KBM-7 (cell line): Measurements from ENCODE around the gene CYLD.

Source experiments
- DNase-seq: peaks from one replicate; pipeline ENCODE4 v3.0.0-alpha.2; 2015
- in situ Hi-C: fragments of 300-500 bp; cut with MboI; formaldehyde crosslinking; loops from 2 replicates; pipeline ENCODE4 v1.14.3; 2020; ENCODE audit warnings: low sequenced_read_pairs, low pct_unique_long_range_greater_than_20kb, mixed read lengths

CYLD gene

DNA sequence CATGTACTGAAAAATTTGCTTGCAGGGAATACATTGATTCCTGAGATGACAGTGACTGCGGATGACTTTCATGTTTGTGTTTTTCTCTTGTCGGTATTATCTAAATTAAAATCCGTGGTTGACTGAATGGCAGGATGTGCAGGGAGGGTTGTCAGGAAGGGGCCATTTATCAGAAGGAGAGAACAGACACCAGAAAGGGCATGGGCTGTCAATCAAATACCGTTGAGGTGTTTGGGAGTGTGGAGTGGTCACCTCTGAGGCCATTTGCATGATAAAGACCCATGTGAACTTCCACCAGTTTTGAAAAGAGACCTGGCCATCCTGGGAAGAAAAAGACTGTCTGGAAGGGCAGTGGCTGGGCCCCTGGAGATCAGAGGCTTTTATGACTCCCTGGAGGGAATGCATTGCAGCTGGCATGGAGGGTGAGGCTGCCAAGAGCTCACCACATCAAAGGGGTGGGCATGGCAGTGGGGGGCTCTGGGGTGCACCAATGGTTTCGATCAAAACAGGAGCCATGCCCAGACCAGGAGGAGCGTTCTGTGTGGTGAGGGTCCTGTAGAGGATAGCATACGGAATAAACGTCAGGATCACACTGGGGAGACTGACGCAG, 67.1 kb downstream of the CYLD start:
- in situ Hi-C loops = loop anchor here (25.0 kb wide), 1 partner anchor 422 kb away; no protein-coding TSS in a partner anchor

GRCh38 chr16:50809561-50809960, 67.7 kb downstream of the CYLD start:
- in situ Hi-C loops = loop anchor here (25.0 kb wide), 1 partner anchor 422 kb away; no protein-coding TSS in a partner anchor
- no peak for DNase-seq

More for the DNA sequence above, 67.1 kb downstream of the CYLD start:
- no peak for DNase-seq

DNA sequence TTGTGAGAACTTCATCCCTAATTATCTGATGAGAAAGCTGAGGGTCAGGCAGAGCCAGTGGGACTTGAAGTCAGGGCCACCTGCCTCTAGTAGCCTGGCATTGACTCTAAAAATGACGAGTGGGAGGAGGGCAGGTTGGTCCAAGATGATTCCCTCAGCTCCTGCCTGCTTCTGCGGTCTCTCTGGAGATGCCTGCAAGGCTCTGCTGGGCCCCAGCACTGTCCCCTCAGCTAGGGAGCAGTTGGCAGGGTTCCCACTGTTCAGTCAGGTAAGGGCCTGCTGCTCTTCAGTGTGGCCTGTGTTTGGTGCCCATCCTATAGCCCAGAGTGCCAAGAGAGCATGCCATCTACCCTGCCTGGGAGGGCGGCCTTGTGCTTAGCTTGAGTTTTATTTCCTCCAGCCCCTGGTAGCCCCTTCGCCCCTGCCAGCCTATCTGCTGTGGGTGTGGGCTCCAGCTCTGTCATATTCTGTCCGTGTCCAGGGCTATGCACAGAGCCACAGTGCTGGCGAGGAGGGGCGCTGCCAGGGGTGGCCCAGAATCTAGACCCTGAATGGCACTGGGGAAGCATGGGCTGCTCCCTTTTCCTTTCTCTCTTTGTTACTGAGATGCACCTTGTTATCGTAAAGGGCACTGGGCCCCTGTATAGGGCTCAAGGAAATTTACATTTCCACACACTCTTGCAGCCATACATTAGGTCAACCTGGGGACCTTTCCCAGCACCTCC, 68.5 kb downstream of the CYLD start:
- in situ Hi-C loops = loop anchor here (25.0 kb wide), 1 partner anchor 423 kb away; no protein-coding TSS in a partner anchor
- no peak for DNase-seq

GRCh38 chr16:50812046-50812445, 70.2 kb downstream of the CYLD start:
- in situ Hi-C loops = loop anchor here (25.0 kb wide), 1 partner anchor 425 kb away; no protein-coding TSS in a partner anchor
- no peak for DNase-seq

GRCh38 chr16:50812876-50813466, 71.1 kb downstream of the CYLD start:
- in situ Hi-C loops = loop anchor here (25.0 kb wide), 1 partner anchor 426 kb away; no protein-coding TSS in a partner anchor
- no peak for DNase-seq

DNA sequence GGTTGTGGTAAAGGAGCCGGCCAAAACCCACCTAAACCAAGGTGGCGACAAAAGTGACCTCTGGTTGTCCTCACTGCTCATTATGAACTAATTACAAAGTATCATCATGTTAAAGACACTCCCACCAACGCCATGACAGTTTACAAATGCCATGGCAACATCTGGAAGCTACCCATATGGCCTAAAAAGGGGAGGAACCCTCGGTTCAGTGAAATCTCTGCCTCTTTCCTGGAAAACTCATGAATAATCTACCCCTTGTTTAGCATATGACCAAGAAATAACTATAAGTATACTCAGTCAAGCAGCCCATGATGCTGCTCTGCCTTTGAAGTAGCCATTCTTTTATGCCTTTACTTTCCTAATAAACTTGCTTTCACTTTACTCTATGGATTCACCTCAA, 72.2 kb downstream of the CYLD start:
- no peak for DNase-seq

GRCh38 chr16:50814541-50814940, 72.7 kb downstream of the CYLD start:
- in situ Hi-C loops = loop anchor here (25.0 kb wide), 1 partner anchor 427 kb away; no protein-coding TSS in a partner anchor
- DNase-seq = no peak

More for the DNA sequence above, 72.2 kb downstream of the CYLD start:
- in situ Hi-C loops = loop anchor here (25.0 kb wide), 1 partner anchor 427 kb away; no protein-coding TSS in a partner anchor

GRCh38 chr16:50815382-50815781, 73.5 kb downstream of the CYLD start:
- in situ Hi-C loops = loop anchor here (25.0 kb wide), 1 partner anchor 428 kb away; no protein-coding TSS in a partner anchor

DNA sequence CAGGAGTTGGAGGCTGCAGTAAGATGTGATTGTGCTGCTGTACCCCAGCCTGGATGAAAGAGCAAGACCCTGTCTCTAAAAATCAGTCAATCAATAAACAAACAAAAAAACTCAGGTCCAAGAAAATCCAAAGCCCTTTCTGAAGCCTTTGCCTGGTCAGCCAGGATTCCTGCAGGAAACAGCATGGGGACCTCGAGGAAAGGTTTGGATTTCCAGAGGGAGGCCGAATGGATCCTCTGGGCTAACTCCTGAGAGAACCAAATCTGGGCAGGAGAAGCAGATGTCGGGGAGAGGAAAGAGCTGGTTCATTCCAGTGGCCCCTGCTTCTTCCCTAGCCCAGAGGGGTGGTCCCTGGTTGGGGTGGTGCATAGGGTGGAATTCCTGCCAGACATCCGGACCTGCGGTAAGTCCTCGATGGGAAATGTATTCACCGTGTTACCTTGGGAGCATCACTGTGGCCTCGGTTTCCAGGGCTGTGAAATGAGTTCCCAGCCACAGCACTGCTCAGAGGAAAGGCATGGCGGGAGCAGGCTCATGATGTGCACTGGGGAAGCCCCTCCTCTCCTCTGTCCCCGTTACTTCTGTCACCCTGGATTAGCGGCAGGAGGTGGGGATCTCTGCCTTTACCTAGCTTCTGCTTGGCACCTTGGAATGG, 75.1 kb downstream of the CYLD start:
- in situ Hi-C loops = loop anchor here (25.0 kb wide), 1 partner anchor 430 kb away; no protein-coding TSS in a partner anchor
- DNase-seq = no peak

More at GRCh38 chr16:50815382-50815781, 73.5 kb downstream of the CYLD start:
- DNase-seq = no peak

- in situ Hi-C loops = loop anchor here (25.0 kb wide), 1 partner anchor 431 kb away; no protein-coding TSS in a partner anchor
- no peak for DNase-seq
These were observed 76.5 kb downstream of the CYLD start for GRCh38 chr16:50818380-50818779.

DNA sequence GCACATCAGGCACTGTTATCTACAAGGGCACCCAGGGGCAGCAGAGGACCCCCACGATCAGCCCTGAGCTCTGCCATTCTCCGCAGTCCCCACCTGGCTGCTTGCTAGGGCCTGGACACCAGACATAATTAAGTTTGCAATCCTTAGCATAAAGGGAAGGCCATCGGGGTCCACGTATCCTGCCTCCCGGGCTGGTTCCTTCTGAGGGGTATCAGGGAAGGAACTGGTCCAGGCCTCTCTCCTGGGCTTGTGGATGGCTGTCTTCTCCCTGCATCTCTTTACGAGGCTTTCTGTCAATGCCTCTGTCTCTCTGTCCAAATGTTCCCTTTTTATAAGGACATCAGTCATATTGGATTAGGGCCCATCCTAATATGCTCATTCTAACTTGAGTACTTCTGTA, 77.8 kb downstream of the CYLD start:
- in situ Hi-C loops = loop anchor here (25.0 kb wide), 1 partner anchor 432 kb away; no protein-coding TSS in a partner anchor
- DNase-seq = no peak

DNA sequence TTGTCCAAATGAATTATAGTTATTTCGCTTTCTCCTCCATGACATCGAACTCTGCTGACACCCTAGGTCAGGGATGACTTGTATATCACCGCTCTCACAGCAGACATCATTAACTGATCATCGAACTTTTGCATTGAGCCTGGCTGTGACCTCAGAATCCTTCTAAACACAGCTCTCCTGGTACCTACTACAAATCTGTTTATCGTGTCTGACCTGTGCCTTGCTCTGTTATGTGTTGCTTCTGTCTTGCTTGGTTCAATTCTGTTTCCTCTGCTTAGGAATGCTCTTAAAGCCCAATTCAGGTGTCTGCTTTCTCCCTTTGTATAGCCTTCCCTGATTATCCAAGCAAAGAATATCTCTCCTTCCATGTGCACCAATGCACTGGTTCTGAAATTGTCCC, 78.3 kb downstream of the CYLD start:
- DNase-seq = no peak
- in situ Hi-C loops = loop anchor here (25.0 kb wide), 1 partner anchor 433 kb away; no protein-coding TSS in a partner anchor

DNA sequence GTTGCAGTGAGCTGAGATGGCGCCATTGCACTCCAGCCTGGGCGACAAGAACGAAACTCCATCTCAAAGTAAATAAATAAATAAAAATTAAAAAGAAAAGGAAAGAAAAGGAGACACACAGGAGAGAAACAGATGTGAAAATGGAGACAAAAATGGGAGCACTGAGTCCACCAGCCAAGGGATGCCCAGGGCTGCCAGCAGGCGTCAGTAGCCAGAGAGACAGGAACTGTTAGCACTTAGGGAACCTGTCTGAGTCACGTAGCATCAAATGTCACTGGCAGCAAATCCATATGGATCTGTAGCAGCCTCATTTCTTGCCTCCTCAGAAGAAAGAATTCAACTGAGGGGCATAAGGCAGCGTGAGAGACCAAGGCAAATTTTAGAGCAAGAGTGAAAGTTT, 79.7 kb downstream of the CYLD start:
- in situ Hi-C loops = loop anchor here (25.0 kb wide), 1 partner anchor 434 kb away; no protein-coding TSS in a partner anchor
- DNase-seq = no peak

DNA sequence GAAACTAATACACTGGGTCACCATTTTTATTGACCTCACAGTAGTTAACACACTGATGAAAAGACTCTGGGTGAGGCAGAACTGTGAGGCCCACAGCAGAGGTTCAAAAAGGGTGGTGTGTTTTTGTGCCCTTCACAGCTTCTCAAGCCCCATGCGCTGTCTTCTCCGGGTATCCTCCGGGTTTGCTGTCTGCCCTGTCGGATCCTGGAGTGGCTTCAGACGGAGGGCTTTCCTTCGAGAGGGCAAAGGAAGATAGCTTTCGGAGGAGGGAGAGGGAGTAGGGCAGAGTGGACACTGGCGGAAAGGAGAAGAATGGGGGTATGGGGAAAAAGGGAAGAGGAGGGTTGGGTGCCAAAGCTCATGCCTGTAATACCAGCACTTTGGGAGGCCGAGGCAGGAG, 80.8 kb downstream of the CYLD start:
- in situ Hi-C loops = loop anchor here (25.0 kb wide), 1 partner anchor 435 kb away; no protein-coding TSS in a partner anchor

DNA sequence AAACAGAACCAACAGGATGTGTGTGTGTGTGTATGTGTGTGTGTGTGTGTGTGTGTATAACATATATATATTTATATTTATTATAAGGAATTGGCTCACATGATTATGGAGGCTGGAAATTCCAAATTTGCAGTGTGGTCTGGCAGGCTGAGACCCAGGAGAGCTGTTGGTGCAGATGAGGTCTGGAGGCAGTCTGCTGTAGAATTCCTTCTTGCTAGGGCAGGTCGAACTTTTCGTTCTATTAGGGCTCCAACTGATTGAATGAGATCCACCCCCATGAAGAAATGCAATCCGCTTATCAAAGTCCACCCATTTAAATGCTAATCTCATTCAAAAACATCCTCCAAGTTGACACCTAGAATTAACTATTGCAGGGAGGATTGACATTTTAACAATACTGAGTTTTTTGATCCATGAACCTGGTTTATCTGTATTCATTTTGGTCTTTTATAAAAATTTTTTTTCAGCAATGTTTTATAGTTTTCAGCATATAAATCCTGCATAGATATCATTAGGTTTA, 85.0 kb downstream of the CYLD start:
- in situ Hi-C loops = no loop called here
- no peak for DNase-seq

More for the DNA sequence above, 80.8 kb downstream of the CYLD start:
- DNase-seq = no peak

GRCh38 chr16:50828164-50828702, 86.3 kb downstream of the CYLD start:
- in situ Hi-C loops = no loop called here
- DNase-seq = no peak

GRCh38 chr16:50830698-50831097, 88.8 kb downstream of the CYLD start:
- in situ Hi-C loops = no loop called here
- DNase-seq = no peak

- DNase-seq = no peak
- in situ Hi-C loops = no loop called here
These were observed 89.9 kb downstream of the CYLD start for GRCh38 chr16:50831751-50832150.
